Measurements from ENCODE around the gene GNS.

GNS gene

DNA sequence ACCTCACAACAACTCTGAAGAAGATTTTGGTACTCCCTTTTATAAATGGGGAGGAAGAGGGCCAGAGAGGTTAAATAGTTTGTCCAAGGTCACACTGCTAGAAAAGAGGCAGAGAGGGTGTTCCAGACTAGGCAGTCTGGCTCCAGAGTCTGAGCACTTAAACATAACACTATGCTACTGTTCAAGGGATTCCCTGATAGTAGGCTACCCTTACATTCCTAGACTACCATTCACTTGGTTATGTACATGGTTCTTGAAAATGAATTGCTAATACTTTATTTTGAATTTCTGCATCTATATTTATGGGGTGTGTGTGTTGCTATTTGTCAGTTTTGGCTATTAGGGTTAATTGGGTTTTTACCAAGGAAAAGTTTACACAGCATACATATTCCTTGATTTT is 7.2 kb downstream of the GNS start:
- H3K27me3 ChIP-seq (replicated peaks) = no peaks in the 10 kb centered on the region
- no peak overlapping the region for H3K27ac ChIP-seq
- in situ Hi-C loops (cut with HindIII; ENCODE audit: low pct_ligation_motif_present, low sequenced_read_pairs) = no loop called here
- no peak for DNase-seq
- no peak overlapping the region for H3K4me3 ChIP-seq (ENCODE audit: low read depth, low read length)
- H3K36me3 ChIP-seq (replicated peaks) = peaks cover 2% of the 10 kb centered on the region
- TF ChIP-seq, protein P1, sequence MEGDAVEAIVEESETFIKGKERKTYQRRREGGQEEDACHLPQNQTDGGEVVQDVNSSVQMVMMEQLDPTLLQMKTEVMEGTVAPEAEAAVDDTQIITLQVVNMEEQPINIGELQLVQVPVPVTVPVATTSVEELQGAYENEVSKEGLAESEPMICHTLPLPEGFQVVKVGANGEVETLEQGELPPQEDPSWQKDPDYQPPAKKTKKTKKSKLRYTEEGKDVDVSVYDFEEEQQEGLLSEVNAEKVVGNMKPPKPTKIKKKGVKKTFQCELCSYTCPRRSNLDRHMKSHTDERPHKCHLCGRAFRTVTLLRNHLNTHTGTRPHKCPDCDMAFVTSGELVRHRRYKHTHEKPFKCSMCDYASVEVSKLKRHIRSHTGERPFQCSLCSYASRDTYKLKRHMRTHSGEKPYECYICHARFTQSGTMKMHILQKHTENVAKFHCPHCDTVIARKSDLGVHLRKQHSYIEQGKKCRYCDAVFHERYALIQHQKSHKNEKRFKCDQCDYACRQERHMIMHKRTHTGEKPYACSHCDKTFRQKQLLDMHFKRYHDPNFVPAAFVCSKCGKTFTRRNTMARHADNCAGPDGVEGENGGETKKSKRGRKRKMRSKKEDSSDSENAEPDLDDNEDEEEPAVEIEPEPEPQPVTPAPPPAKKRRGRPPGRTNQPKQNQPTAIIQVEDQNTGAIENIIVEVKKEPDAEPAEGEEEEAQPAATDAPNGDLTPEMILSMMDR (IDR thresholded peaks at IDR 0.05; ENCODE audit: low read depth, low read length, missing control alignments) = no peak

GRCh38 chr12:64749461-64750200 is 9.6 kb downstream of the GNS start:
- Histone ChIP-seq H3K36me3 (replicated peaks) (peaks cover 2% of the 10 kb centered on the region), H3K27me3 (replicated peaks) (no peaks in the 10 kb centered on the region), H3K27ac (no peak overlapping the region), H3K4me3 (ENCODE audit: low read depth, low read length) (no peak overlapping the region)
- TF ChIP-seq, protein P1 (IDR thresholded peaks at IDR 0.05; ENCODE audit: low read depth, low read length, missing control alignments) = no peak
- in situ Hi-C loops (cut with HindIII; ENCODE audit: low pct_ligation_motif_present, low sequenced_read_pairs) = no loop called here
- DNase-seq = no peak

DNA sequence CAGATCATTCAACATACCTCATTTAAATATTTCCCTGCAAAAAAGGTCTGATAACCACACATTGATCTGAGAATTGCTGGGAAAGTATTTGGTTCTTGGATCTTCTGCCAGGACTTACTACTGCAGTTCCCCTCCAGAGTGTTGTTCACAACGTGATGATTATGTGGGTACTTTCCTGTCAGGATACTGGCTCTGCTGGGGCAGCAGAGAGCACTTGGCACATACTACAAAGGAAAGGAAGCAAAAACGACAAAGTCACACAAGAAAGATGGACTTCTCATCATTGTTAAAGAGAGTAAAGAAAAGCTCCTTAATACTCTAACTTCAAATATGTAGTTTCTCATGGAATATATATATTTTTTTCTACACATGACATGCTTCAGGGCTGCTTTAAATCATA is 11.5 kb downstream of the GNS start:
- H3K4me3 ChIP-seq (ENCODE audit: low read depth, low read length) = no peak overlapping the region
- peaks cover 12% of the 10 kb centered on the region for H3K36me3 ChIP-seq (replicated peaks)
- in situ Hi-C loops (cut with HindIII; ENCODE audit: low pct_ligation_motif_present, low sequenced_read_pairs) = no loop called here
- no peak overlapping the region for H3K27ac ChIP-seq
- TF ChIP-seq, protein P1 (IDR thresholded peaks at IDR 0.05; ENCODE audit: low read depth, low read length, missing control alignments) = no peak
- H3K27me3 ChIP-seq (replicated peaks) = no peaks in the 10 kb centered on the region
- no peak for DNase-seq

DNA sequence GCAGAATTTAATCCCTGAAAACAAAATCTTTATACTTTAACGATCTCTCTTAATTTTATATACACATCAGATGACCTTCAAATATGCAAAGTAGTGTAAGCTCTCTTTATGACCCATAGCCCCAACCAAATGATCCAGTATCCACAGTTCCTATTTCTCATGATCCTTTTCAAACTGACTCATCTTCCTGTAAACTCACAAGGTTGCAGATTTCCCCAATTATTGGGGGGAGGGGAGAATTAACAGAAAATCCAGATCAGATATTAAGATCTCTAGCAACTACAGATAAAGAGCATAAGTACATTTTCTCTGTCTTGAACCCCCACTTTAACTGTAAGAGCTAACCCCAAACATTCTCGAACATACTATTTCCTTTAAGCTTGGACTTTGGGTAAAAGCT is 12.5 kb downstream of the GNS start:
- peak overlapping the region; percentile 52 for H3K27ac ChIP-seq
- no peak for DNase-seq
- H3K27me3 ChIP-seq (replicated peaks) = no peaks in the 10 kb centered on the region
- H3K36me3 ChIP-seq (replicated peaks) = peaks cover 17% of the 10 kb centered on the region
- TF ChIP-seq, protein P1 (IDR thresholded peaks at IDR 0.05; ENCODE audit: low read depth, low read length, missing control alignments) = no peak
- no peak overlapping the region for H3K4me3 ChIP-seq (ENCODE audit: low read depth, low read length)
- in situ Hi-C loops (cut with HindIII; ENCODE audit: low pct_ligation_motif_present, low sequenced_read_pairs) = no loop called here

DNA sequence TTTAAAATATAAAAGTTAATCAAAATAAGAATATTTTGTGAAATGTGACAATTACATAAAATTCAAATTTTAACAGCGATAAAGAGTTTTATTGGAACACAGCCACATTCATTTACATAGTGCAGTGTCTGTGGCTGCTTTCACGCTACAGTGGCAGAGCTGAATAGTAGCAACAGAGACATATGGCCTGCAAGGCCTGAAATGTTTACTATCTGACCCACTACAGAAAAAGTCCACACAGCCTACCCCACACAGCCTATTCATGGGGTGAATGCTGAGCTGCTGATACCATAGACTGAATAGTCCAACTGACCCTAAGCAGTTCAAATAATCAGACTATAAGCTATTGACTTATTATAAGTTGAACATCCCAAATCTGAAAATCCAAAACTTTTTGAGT is 13.2 kb downstream of the GNS start:
- Histone ChIP-seq H3K27me3 (replicated peaks) (no peaks in the 10 kb centered on the region), H3K4me3 (ENCODE audit: low read depth, low read length) (no peak overlapping the region), H3K36me3 (replicated peaks) (peaks cover 17% of the 10 kb centered on the region), H3K27ac (no peak overlapping the region)
- no peak for DNase-seq
- TF ChIP-seq, protein P1 (IDR thresholded peaks at IDR 0.05; ENCODE audit: low read depth, low read length, missing control alignments) = no peak
- in situ Hi-C loops (cut with HindIII; ENCODE audit: low pct_ligation_motif_present, low sequenced_read_pairs) = no loop called here
